ENCODE data around the gene GRB10. TPM values are rescaled to one million over a fixed set of nuclear protein-coding genes. Genes with fewer than 3 reads are reported as not detected.

The GRB10 gene
- total and polyA plus RNA-seq, 11 donors: 14.7 to 38.2 (median 28.0) TPM

DNA sequence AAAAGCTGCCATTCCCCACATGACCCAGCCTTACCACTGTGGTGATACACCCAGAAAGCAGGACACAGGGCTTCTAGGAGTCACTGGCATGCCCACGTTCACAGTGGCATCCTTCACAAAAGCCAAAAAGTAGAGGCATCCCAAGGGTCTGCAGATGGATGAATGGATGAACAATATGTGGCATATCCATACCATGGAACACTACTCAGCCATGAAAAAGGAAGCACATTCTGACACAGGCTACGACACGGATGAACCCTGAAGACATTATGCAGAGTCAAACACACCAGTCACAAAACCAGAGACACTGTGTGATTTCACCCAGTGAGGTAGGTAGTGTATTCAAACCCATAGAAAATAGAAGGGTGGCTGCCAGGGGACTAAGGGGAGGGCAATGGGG lies 112.8 kb downstream of the GRB10 start:
- no peaks in the 10 kb centered on the region for H3K27me3 ChIP-seq
- peaks cover 0 to 5% (median 0%) of the 10 kb centered on the region in 12 donors for H3K9me3 ChIP-seq
- WGBS, 4 donors: 32 to 72% (median 33%) methylated on average over 3 of the region's 3 CpGs
- H3K27ac ChIP-seq: peak overlapping the region in 3 of 12 donors; percentile 60 to 83 (median 82)
- H3K36me3 ChIP-seq: peaks cover 0 to 34% (median 16%) of the 10 kb centered on the region in 9 donors
- no peak for DNase-seq
- no peak for TF ChIP-seq POLR2A (IDR thresholded peaks at IDR 0.05)
- no peak for TF ChIP-seq CTCF (IDR thresholded peaks at IDR 0.05)
- intact Hi-C loops (cut with DNase I): loop anchor here in 4 of 10 donors (5.0 to 10.0 kb wide), 5 partner anchors 38 to 575 kb away; partner anchors contain the start of gene ZPBP (in 1 of the 4)
- no peak for ATAC-seq
- H3K4me3 ChIP-seq: no peak overlapping the region
- H3K4me1 ChIP-seq: peaks cover 2 to 65% (median 42%) of the 10 kb centered on the region in 12 donors

GRCh38 chr7:50667789-50668226 lies 114.9 kb downstream of the GRB10 start:
- H3K9me3 ChIP-seq: peaks cover 0 to 5% (median 0%) of the 10 kb centered on the region in 12 donors
- DNase-seq: peak in 4 of 5 donors; percentile 57 to 80 (median 72)
- peak; percentile 84 to 88 (median 86) for ATAC-seq
- H3K27ac ChIP-seq: peak overlapping the region; percentile 60 to 90 (median 74)
- intact Hi-C loops (cut with DNase I): loop anchor here in 2 of 10 donors (2.0 to 5.0 kb wide), 2 partner anchors 36 to 45 kb away; no protein-coding TSS in a partner anchor
- peak overlapping the region in 1 of 12 donors; percentile 2 for H3K4me3 ChIP-seq
- 3 to 24% (median 11%) methylated on average over 5 of the region's 5 CpGs for WGBS, 4 donors
- TF ChIP-seq CTCF (IDR thresholded peaks at IDR 0.05) (no peak), POLR2A (IDR thresholded peaks at IDR 0.05) (no peak)
- H3K36me3 ChIP-seq: peaks cover 0 to 25% (median under 1%) of the 10 kb centered on the region in 9 donors
- H3K4me1 ChIP-seq: peaks cover 2 to 84% (median 59%) of the 10 kb centered on the region in 12 donors
- no peaks in the 10 kb centered on the region for H3K27me3 ChIP-seq

DNA sequence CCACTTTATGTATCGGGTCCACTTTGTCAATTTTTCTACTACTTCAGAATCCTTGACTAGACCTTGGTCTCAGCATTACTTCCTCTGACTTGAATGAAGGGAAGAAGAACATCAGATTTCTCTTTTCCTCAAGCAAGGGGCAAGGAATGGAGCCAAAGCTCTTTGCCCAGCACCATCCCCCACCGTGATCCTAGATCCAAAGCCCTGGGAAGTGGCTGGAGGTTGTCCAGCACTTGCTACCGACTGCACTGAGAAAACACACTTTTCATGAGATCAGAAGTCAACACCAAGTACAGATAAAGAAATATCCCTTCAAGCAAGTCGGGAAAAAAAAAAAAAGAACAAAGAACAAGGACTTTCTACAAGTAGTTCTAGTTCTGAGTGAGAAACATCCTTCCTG lies 115.4 kb downstream of the GRB10 start:
- intact Hi-C loops (cut with DNase I): loop anchor here in 2 of 10 donors (2.0 to 5.0 kb wide), 2 partner anchors 35 to 45 kb away; no protein-coding TSS in a partner anchor
- ATAC-seq (peak in 3 of 4 donors; percentile 19 to 39 (median 23)), DNase-seq (no peak)
- TF ChIP-seq CTCF (IDR thresholded peaks at IDR 0.05): no peak
- Histone ChIP-seq H3K4me3 (peak overlapping the region in 1 of 12 donors; percentile 2), H3K9me3 (peaks cover 0 to 5% (median 0%) of the 10 kb centered on the region in 12 donors), H3K36me3 (peaks cover 0 to 20% (median 0%) of the 10 kb centered on the region in 9 donors), H3K27ac (peak overlapping the region; percentile 60 to 90 (median 74)), H3K27me3 (no peaks in the 10 kb centered on the region), H3K4me1 (peaks cover 2 to 88% (median 63%) of the 10 kb centered on the region in 12 donors)
- WGBS, 4 donors: 17 to 27% (median 19%) methylated on average over 4 of the region's 4 CpGs

- no peak overlapping the region for H3K4me3 ChIP-seq
- H3K4me1 ChIP-seq: peaks cover 2 to 92% (median 76%) of the 10 kb centered on the region in 12 donors
- WGBS, 4 donors: 91 to 96% (median 93%) methylated on average over 11 of the region's 11 CpGs
- DNase-seq (no peak), ATAC-seq (no peak)
- no peaks in the 10 kb centered on the region for H3K27me3 ChIP-seq
- TF ChIP-seq CTCF (IDR thresholded peaks at IDR 0.05) (no peak), POLR2A (IDR thresholded peaks at IDR 0.05) (no peak)
- peaks cover 0 to 23% (median 5%) of the 10 kb centered on the region in 9 donors for H3K36me3 ChIP-seq
- intact Hi-C loops (cut with DNase I): loop anchor here in 2 of 10 donors (2.0 to 5.0 kb wide), 2 partner anchors 34 to 43 kb away; no protein-coding TSS in a partner anchor
- peak overlapping the region in 4 of 12 donors; percentile 14 to 83 (median 79) for H3K27ac ChIP-seq
- peaks cover 0 to 1% (median 0%) of the 10 kb centered on the region in 12 donors for H3K9me3 ChIP-seq
Measured at GRCh38 chr7:50666124-50666496, 116.6 kb downstream of the GRB10 start.
